HepG2 (cell line): ENCODE data around the gene RBPJ. TPM values are rescaled to one million over a fixed set of nuclear protein-coding genes. Genes with fewer than 3 reads are reported as not detected.
"Not testable (repeated sequence)": the region's sequence is repeated elsewhere in the genome, so short reads cannot be mapped to it uniquely, and the experiment has no call there.

Experiments used
- ATAC-seq: fragments of 200-7000 bp; cut with Tn5 transposase; 3 replicates; pipeline ENCODE4 v1.9.1; 2020; ENCODE audit warnings: mild to moderate bottlenecking, moderate library complexity
- BruUV-seq: library from RNA; stranded (reverse); fragments of 400-500 nt; replicated peaks from 2 replicates; lab custom pipeline; 2021; lab: Mats Ljungman, UMichigan
- CTCF ChIA-PET: fragments of 300-600 bp; formaldehyde crosslinking; extraction: SDS; loops from one replicate; lab custom pipeline; 2021; ENCODE audit warnings: low total read pairs, inconsistent platforms, low intra/inter-chr PET ratio; lab: Yijun Ruan, JAX
- POLR2A ChIA-PET: fragments of 350-600 bp; sonication (Branson Sonifier 250); formaldehyde crosslinking; loops from one replicate; lab custom pipeline; 2020; ENCODE audit warnings: antibody characterized with exemption, inconsistent platforms; lab: Yijun Ruan, JAX
- DNase-seq: peaks from one replicate; pipeline ENCODE4 v3.0.0-alpha.2; 2015; ENCODE audit warnings: low spot score
- FAIRE-seq: peaks from 3 replicates; lab custom pipeline; 2011; peaks lifted over from hg19 to GRCh38; lab: Jason Lieb, UNC
- H2AFZ ChIP-seq: one replicate; pipeline ENCODE4 v1.6.1; 2011; ENCODE audit warnings: low read length, inconsistent platforms
- H3K27ac ChIP-seq: fragments of 300-600 bp; 3 replicates; pipeline ENCODE4 v1.8.0; 2011; ENCODE audit warnings: mixed run types, mild to moderate bottlenecking, mixed read lengths, low read length, inconsistent platforms; ENCODE audit not compliant: insufficient read depth; ENCODE audit errors: extremely low read length
- H3K27me3 ChIP-seq, 2 experiments: fragments of 200-600 bp in 1 of 2; 2 replicates in 1 of 2; 3 replicates in 1 of 2; pipeline versions ENCODE4 v1.6.0 to v1.8.0; 2011; ENCODE audit warnings: low read length in 2 of 2, mild to moderate bottlenecking in 2 of 2, moderate library complexity in 2 of 2, inconsistent platforms in 1 of 2; ENCODE audit not compliant: insufficient read depth in 2 of 2, control insufficient read depth in 1 of 2
- H3K36me3 ChIP-seq, 2 experiments: fragments of 200-600 bp in 1 of 2; replicated peaks in 1 of 2; 2 replicates in 1 of 2; 3 replicates in 1 of 2; pipeline versions ENCODE4 v1.5.1 to v1.8.0; 2011; ENCODE audit warnings: low read length in 2 of 2, inconsistent platforms in 1 of 2; ENCODE audit not compliant: insufficient read depth in 2 of 2, control insufficient read depth in 1 of 2
- H3K4me1 ChIP-seq: 2 replicates; pipeline ENCODE4 v1.5.1; 2012; ENCODE audit warnings: low read length, inconsistent platforms; ENCODE audit not compliant: insufficient read depth
- H3K4me2 ChIP-seq: 2 replicates; pipeline ENCODE4 v1.6.0; 2011; ENCODE audit warnings: low read depth, low read length, inconsistent platforms
- H3K4me3 ChIP-seq, 3 experiments: fragments of 200-600 bp in 1 of 3; sonication (generic), shearing (Covaris generic) in 1 of 3; replicated peaks in 1 of 3; 2 replicates each; pipeline ENCODE4 v1.5.1; 2011 to 2016; ENCODE audit warnings: low read length in 3 of 3, inconsistent platforms in 2 of 3, low read depth in 2 of 3, mild to moderate bottlenecking in 2 of 3, control low read depth in 1 of 3, mixed read lengths in 1 of 3; ENCODE audit not compliant: insufficient read depth in 1 of 3
- H3K79me2 ChIP-seq: one replicate; pipeline ENCODE4 v1.6.1; 2011; ENCODE audit warnings: low read length, inconsistent platforms; ENCODE audit not compliant: insufficient read depth
- H3K9ac ChIP-seq: 2 replicates; pipeline ENCODE4 v1.6.0; 2011; ENCODE audit warnings: mild to moderate bottlenecking, low read depth, low read length, inconsistent platforms; ENCODE audit not compliant: insufficient read depth
- H3K9me3 ChIP-seq: 2 replicates; pipeline ENCODE4 v1.5.1; 2012; ENCODE audit warnings: mild to moderate bottlenecking, low read length
- H4K20me1 ChIP-seq: 2 replicates; pipeline ENCODE4 v1.6.0; 2011; ENCODE audit warnings: inconsistent platforms, mild to moderate bottlenecking, low read length, moderate library complexity; ENCODE audit not compliant: insufficient read depth
- ATF7-NPFF ChIP-seq: sonication (generic); formaldehyde crosslinking; IDR thresholded peaks from 2 replicates; pipeline ENCODE4 v1.8.1; 2023; ENCODE audit warnings: mild to moderate bottlenecking, low read depth, missing genetic modification reagents, moderate library complexity
- HNRNPK ChIP-seq: fragments of 200-400 bp; formaldehyde crosslinking; IDR thresholded peaks from 2 replicates; pipeline ENCODE4 v1.6.1; 2018; ENCODE audit warnings: low read length, low read depth, moderate library complexity, mild to moderate bottlenecking; ENCODE audit not compliant: poor library complexity, severe bottlenecking
- KAT2B ChIP-seq: fragments of 150-350 bp; IDR thresholded peaks from 2 replicates; pipeline ENCODE4 v1.6.1; 2014; ENCODE audit warnings: low read depth, low read length, borderline replicate concordance
- KIAA2018 ChIP-seq: sonication (generic); formaldehyde crosslinking; IDR thresholded peaks from 2 replicates; pipeline ENCODE4 v1.5.0; 2020; ENCODE audit warnings: mild to moderate bottlenecking, missing genetic modification reagents, borderline replicate concordance
- NFIB ChIP-seq: sonication (generic); formaldehyde crosslinking; IDR thresholded peaks from 2 replicates; pipeline ENCODE4 v1.9.0; 2021; ENCODE audit warnings: missing genetic modification reagents, mild to moderate bottlenecking, borderline replicate concordance
- RBAK ChIP-seq: sonication (generic); formaldehyde crosslinking; IDR thresholded peaks from 2 replicates; pipeline ENCODE4 v1.5.1; 2020; ENCODE audit warnings: mild to moderate bottlenecking, missing genetic modification reagents
- RXRB ChIP-seq: IDR thresholded peaks from 2 replicates; pipeline ENCODE4 v1.6.1; 2016; ENCODE audit warnings: borderline replicate concordance, missing genetic modification reagents, missing compliant biosample characterization
- ZNF580 ChIP-seq: IDR thresholded peaks from 2 replicates; pipeline ENCODE4 v1.6.1; 2016; ENCODE audit warnings: low read depth, borderline replicate concordance
- WGBS: methylation state at CpG from one replicate; pipeline ENCODE4 v1.1.6; 2017; ENCODE audit warnings: low lambda C conversion rate; 5-methylcytosine and 5-hydroxymethylcytosine counted together
- in situ Hi-C: cut with HindIII; loops from 2 replicates; pipeline ENCODE4 v1.10.0; 2017; ENCODE audit warnings: low pct_unique_long_range_greater_than_20kb; ENCODE audit not compliant: extremely low pct_ligation_motif_present
- intact Hi-C: fragments of 100-400 bp; cut with micrococcal nuclease; formaldehyde crosslinking; loops from one replicate; pipeline ENCODE4 v1.10.0; 2022; ENCODE audit not compliant: unreplicated experiment
- polyA plus RNA-seq, 8 experiments: library from polyadenylated mRNA; depleted of rRNA in 3 of 8; stranded (reverse) in 7 of 8; unstranded in 1 of 8; fragments of >200 nt; fragmentation: Illumina TruSeq in 4 of 8; extraction: Trizol in 4 of 8; gene quantifications; 2 replicates each; pipeline versions ENCODE4 v1.2.1 to v1.2.3, GENCODE V29; 2011 to 2016; ENCODE audit warnings: low read depth in 4 of 8, missing spikeins in 1 of 8, mixed read lengths in 1 of 8; ENCODE audit not compliant: insufficient read depth in 1 of 8
- total RNA-seq, 5 experiments: library from RNA; depleted of rRNA; stranded (reverse); fragments of >200 nt; fragmentation: Illumina TruSeq; extraction: Trizol; gene quantifications; 2 replicates each; pipeline ENCODE4 v1.2.3, GENCODE V29; 2016; ENCODE audit warnings: low read depth in 1 of 5

The RBPJ gene
- total and polyA plus RNA-seq, 2 of the 13 experiments (the other 11 are each of a cell fraction or from before 2014, with no cell fraction given), result 25.9 to 33.2 TPM

GRCh38 chr4:26359521-26359920 is 38.7 kb downstream of the RBPJ start:
- H3K4me3 ChIP-seq, intact Hi-C loops, H3K27me3 ChIP-seq, DNase-seq, POLR2A ChIA-PET, in situ Hi-C loops, H3K9me3 ChIP-seq, BruUV-seq, CTCF ChIA-PET, FAIRE-seq, H3K36me3 ChIP-seq, H3K4me2 ChIP-seq, H2AFZ ChIP-seq, ATAC-seq, H3K9ac ChIP-seq, H3K27ac ChIP-seq: not testable (repeated sequence)
- 96% methylated on average over 32 of the region's 32 CpGs for WGBS
- Histone ChIP-seq H3K4me1 (peaks cover 10% of the 10 kb centered on the region), H3K79me2 (peaks cover 86% of the 10 kb centered on the region), H4K20me1 (peaks cover 37% of the 10 kb centered on the region)

- no peak overlapping the region for H2AFZ ChIP-seq
- in situ Hi-C loops, result no loop called here
- no peaks in the 10 kb centered on the region for H3K36me3 ChIP-seq
- H4K20me1 ChIP-seq, result peaks cover 30% of the 10 kb centered on the region
- 97% methylated on average over 4 of the region's 4 CpGs for whole genome bisulfite sequencing
- no peak overlapping the region for H3K9ac ChIP-seq
- no peaks in the 10 kb centered on the region for H3K9me3 ChIP-seq
- H3K79me2 ChIP-seq, result peaks cover 81% of the 10 kb centered on the region
- intact Hi-C loops, result no loop called here
- H3K27me3 ChIP-seq, result no peaks in the 10 kb centered on the region
- ChIA-PET CTCF (no interaction called here), POLR2A (no interaction called here)
- H3K4me1 ChIP-seq, result peaks cover 9% of the 10 kb centered on the region
- ATAC-seq (no peak), FAIRE-seq (no peak), DNase-seq (no peak)
- no TSS peak for BruUV-seq
- no peak overlapping the region for H3K4me2 ChIP-seq
- H3K27ac ChIP-seq, result no peak overlapping the region
- no peak overlapping the region for H3K4me3 ChIP-seq
- no peak for TF ChIP-seq KAT2B
- no peak for TF ChIP-seq RBAK
- no peak for TF ChIP-seq RXRB (CRISPR knock-in tag)
- TF ChIP-seq ZNF580 (CRISPR knock-in tag), result no peak
- no peak for TF ChIP-seq ATF7-NPFF (CRISPR knock-in tag)
- no peak for TF ChIP-seq HNRNPK
- TF ChIP-seq KIAA2018 (CRISPR knock-in tag), result no peak
- TF ChIP-seq NFIB, result no peak
Observed at GRCh38 chr4:26360273-26360672, 39.5 kb downstream of the RBPJ start.
